Measurements from ENCODE around the gene SLC1A2.
"Not testable (repeated sequence)": the region's sequence is repeated elsewhere in the genome, so short reads cannot be mapped to it uniquely, and the experiment has no call there.

SLC1A2 gene

GRCh38 chr11:35227576-35228327 lies 191.6 kb downstream of the SLC1A2 start:
- in situ Hi-C loops (cut with HindIII; ENCODE audit: low pct_ligation_motif_present, low pct_unique_long_range_greater_than_20kb, low sequenced_read_pairs): no loop called here
- no peak for DNase-seq

- DNase-seq; in situ Hi-C loops (cut with HindIII; ENCODE audit: low pct_ligation_motif_present, low pct_unique_long_range_greater_than_20kb, low sequenced_read_pairs): not testable (repeated sequence)
Observed at GRCh38 chr11:35226756-35227155, 192.6 kb downstream of the SLC1A2 start.

- DNase-seq: no peak
- in situ Hi-C loops (cut with HindIII; ENCODE audit: low pct_ligation_motif_present, low pct_unique_long_range_greater_than_20kb, low sequenced_read_pairs): no loop called here
Observed at GRCh38 chr11:35225946-35226520, 193.3 kb downstream of the SLC1A2 start.

GRCh38 chr11:35223991-35224390 lies 195.4 kb downstream of the SLC1A2 start:
- no peak for DNase-seq
- in situ Hi-C loops (cut with HindIII; ENCODE audit: low pct_ligation_motif_present, low pct_unique_long_range_greater_than_20kb, low sequenced_read_pairs): no loop called here

GRCh38 chr11:35223371-35223796 lies 196.0 kb downstream of the SLC1A2 start:
- no peak for DNase-seq
- in situ Hi-C loops (cut with HindIII; ENCODE audit: low pct_ligation_motif_present, low pct_unique_long_range_greater_than_20kb, low sequenced_read_pairs): no loop called here

- in situ Hi-C loops (cut with HindIII; ENCODE audit: low pct_ligation_motif_present, low pct_unique_long_range_greater_than_20kb, low sequenced_read_pairs): no loop called here
- DNase-seq: no peak
Observed at GRCh38 chr11:35218956-35219355, 200.4 kb downstream of the SLC1A2 start.

- no peak for DNase-seq
- in situ Hi-C loops (cut with HindIII; ENCODE audit: low pct_ligation_motif_present, low pct_unique_long_range_greater_than_20kb, low sequenced_read_pairs): no loop called here
Observed at GRCh38 chr11:35216962-35217678, 202.2 kb downstream of the SLC1A2 start.

- in situ Hi-C loops (cut with HindIII; ENCODE audit: low pct_ligation_motif_present, low pct_unique_long_range_greater_than_20kb, low sequenced_read_pairs): no loop called here
- no peak for DNase-seq
Observed at GRCh38 chr11:35215945-35216344, 203.4 kb downstream of the SLC1A2 start.

- peak; percentile 65 for DNase-seq
Observed at GRCh38 chr11:35214792-35215193, 204.6 kb downstream of the SLC1A2 start.

GRCh38 chr11:35214226-35214770 lies 205.1 kb downstream of the SLC1A2 start:
- in situ Hi-C loops (cut with HindIII; ENCODE audit: low pct_ligation_motif_present, low pct_unique_long_range_greater_than_20kb, low sequenced_read_pairs): no loop called here

More at GRCh38 chr11:35214792-35215193, 204.6 kb downstream of the SLC1A2 start:
- in situ Hi-C loops (cut with HindIII; ENCODE audit: low pct_ligation_motif_present, low pct_unique_long_range_greater_than_20kb, low sequenced_read_pairs): no loop called here

GRCh38 chr11:35211952-35212351 lies 207.4 kb downstream of the SLC1A2 start:
- no peak for DNase-seq
- in situ Hi-C loops (cut with HindIII; ENCODE audit: low pct_ligation_motif_present, low pct_unique_long_range_greater_than_20kb, low sequenced_read_pairs): no loop called here

More at GRCh38 chr11:35214226-35214770, 205.1 kb downstream of the SLC1A2 start:
- no peak for DNase-seq

- DNase-seq: no peak
- in situ Hi-C loops (cut with HindIII; ENCODE audit: low pct_ligation_motif_present, low pct_unique_long_range_greater_than_20kb, low sequenced_read_pairs): no loop called here
Observed at GRCh38 chr11:35210876-35211546, 208.3 kb downstream of the SLC1A2 start.

- DNase-seq: no peak
- in situ Hi-C loops (cut with HindIII; ENCODE audit: low pct_ligation_motif_present, low pct_unique_long_range_greater_than_20kb, low sequenced_read_pairs): no loop called here
Observed at GRCh38 chr11:35208795-35209194, 210.6 kb downstream of the SLC1A2 start.

- no peak for DNase-seq
- in situ Hi-C loops (cut with HindIII; ENCODE audit: low pct_ligation_motif_present, low pct_unique_long_range_greater_than_20kb, low sequenced_read_pairs): no loop called here
Observed at GRCh38 chr11:35207471-35208403, 211.6 kb downstream of the SLC1A2 start.

GRCh38 chr11:35206616-35207015 lies 212.7 kb downstream of the SLC1A2 start:
- in situ Hi-C loops (cut with HindIII; ENCODE audit: low pct_ligation_motif_present, low pct_unique_long_range_greater_than_20kb, low sequenced_read_pairs): no loop called here
- DNase-seq: no peak

- in situ Hi-C loops (cut with HindIII; ENCODE audit: low pct_ligation_motif_present, low pct_unique_long_range_greater_than_20kb, low sequenced_read_pairs): no loop called here
- no peak for DNase-seq
Observed at GRCh38 chr11:35204614-35205013, 214.7 kb downstream of the SLC1A2 start.

Data from ACHN (cell line).